ENCODE data around the gene TMEM198. TPM values are rescaled to one million over a fixed set of nuclear protein-coding genes. Genes with fewer than 3 reads are reported as not detected.

The TMEM198 gene
- total and polyA plus RNA-seq, 4 donors = 0.74 to 1.9 (median 1.5) TPM

DNA sequence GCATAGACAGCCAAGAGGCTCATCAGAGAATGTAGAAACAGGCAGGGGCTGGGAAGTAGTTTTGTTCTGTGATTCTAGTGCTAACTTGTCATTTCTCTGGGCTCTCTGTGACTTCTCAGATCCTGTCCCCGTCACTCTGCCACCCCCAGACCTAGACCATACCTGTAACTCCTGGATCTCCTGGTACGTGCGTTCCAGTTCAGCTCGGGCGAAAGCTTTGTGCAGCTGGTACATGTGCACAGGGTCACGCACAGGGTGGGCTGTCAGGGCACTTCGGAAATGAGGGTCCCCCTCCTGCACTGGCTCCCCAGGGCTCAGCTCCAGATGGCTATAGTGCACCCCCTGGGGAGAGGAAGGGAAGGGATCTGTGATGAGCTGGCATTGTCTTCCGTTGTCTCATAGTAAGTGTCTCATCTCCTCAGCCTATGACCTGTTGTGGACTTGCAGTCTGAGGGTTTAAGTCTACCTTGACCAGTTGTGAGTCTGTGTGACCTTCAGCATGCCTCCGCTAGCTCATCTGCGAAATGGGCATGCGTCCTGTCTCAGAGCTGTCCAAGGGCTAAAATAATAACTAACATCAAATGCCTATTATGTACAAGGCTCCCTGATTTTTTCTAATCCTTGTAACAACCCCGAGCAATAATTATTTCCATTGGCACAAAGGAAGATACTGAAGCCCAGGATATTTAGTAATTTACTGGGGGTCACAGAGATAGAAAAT lies 2.9 kb upstream of the TMEM198 start:
- Histone ChIP-seq H3K27me3 (ENCODE audit: control insufficient read depth in 4 of 4, insufficient read depth in 4 of 4, low read length in 3 of 4) (no peaks in the 10 kb centered on the region), H3K4me1 (ENCODE audit: control insufficient read depth in 4 of 4, insufficient read depth in 4 of 4, low read length in 3 of 4) (peaks cover 14 to 25% (median 19%) of the 10 kb centered on the region in 4 donors), H3K4me3 (ENCODE audit: low read depth in 1 of 3, low read length in 3 of 3) (no peak overlapping the region), H3K9me3 (ENCODE audit: control insufficient read depth in 4 of 4, low read length in 3 of 4) (no peaks in the 10 kb centered on the region), H3K27ac (ENCODE audit: low read depth in 1 of 2, low read length in 2 of 2) (no peak overlapping the region), H3K9ac (ENCODE audit: low read depth in 1 of 2, low read length in 2 of 2) (no peak overlapping the region), H3K36me3 (ENCODE audit: control insufficient read depth in 4 of 4, insufficient read depth in 3 of 4, low read depth in 1 of 4, low read length in 3 of 4) (peaks cover 4 to 24% (median 11%) of the 10 kb centered on the region in 4 donors)
- 94% methylated on average over 12 of the region's 12 CpGs for WGBS
- no peak for DNase-seq (ENCODE audit: low spot score)
- TF ChIP-seq FOXA1 (IDR thresholded peaks at IDR 0.05) = no peak
- no peak for TF ChIP-seq FOXA2 (IDR thresholded peaks at IDR 0.05)

DNA sequence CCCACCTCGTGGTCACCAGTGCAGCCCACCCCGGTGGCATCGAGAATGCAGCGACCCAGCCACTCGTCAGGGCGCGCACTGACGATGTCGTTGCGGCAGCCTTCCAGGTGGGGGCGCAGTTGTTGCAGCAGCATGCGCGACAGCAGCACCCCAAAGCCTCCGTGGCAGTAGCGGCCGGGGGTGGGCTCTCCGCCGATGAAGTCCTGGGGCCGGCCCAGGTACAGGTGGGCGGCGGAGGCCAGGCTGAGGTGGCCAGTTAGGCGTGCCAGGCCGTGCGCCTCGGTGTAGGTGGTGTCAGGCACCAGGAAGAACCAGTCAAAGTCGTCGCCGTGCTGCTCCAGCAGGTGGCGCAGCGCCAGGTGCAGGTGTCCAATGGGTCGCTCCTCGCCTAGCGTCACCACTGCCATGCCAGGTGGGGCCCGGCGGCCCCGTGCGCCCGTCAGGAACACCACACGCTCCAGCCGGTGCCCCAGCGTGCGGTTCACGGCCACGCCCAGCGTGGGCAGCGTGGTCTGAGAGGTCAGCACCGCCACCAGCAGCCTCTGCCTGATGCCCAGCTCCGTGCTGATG lies 2.1 kb upstream of the TMEM198 start:
- DNase-seq (ENCODE audit: low spot score) = peak; percentile 88
- Histone ChIP-seq H3K9ac (ENCODE audit: low read depth in 1 of 2, low read length in 2 of 2) (no peak overlapping the region), H3K27me3 (ENCODE audit: control insufficient read depth in 4 of 4, insufficient read depth in 4 of 4, low read length in 3 of 4) (no peaks in the 10 kb centered on the region), H3K36me3 (ENCODE audit: control insufficient read depth in 4 of 4, insufficient read depth in 3 of 4, low read depth in 1 of 4, low read length in 3 of 4) (peaks cover 4 to 24% (median 11%) of the 10 kb centered on the region in 4 donors), H3K4me3 (ENCODE audit: low read depth in 1 of 3, low read length in 3 of 3) (peak overlapping the region in 1 of 3 donors; percentile 87), H3K9me3 (ENCODE audit: control insufficient read depth in 4 of 4, low read length in 3 of 4) (no peaks in the 10 kb centered on the region), H3K27ac (ENCODE audit: low read depth in 1 of 2, low read length in 2 of 2) (no peak overlapping the region), H3K4me1 (ENCODE audit: control insufficient read depth in 4 of 4, insufficient read depth in 4 of 4, low read length in 3 of 4) (peaks cover 14 to 25% (median 19%) of the 10 kb centered on the region in 4 donors)
- no peak for TF ChIP-seq HNF4G (IDR thresholded peaks at IDR 0.05)
- no peak for TF ChIP-seq FOXA1 (IDR thresholded peaks at IDR 0.05)
- TF ChIP-seq, protein P1, sequence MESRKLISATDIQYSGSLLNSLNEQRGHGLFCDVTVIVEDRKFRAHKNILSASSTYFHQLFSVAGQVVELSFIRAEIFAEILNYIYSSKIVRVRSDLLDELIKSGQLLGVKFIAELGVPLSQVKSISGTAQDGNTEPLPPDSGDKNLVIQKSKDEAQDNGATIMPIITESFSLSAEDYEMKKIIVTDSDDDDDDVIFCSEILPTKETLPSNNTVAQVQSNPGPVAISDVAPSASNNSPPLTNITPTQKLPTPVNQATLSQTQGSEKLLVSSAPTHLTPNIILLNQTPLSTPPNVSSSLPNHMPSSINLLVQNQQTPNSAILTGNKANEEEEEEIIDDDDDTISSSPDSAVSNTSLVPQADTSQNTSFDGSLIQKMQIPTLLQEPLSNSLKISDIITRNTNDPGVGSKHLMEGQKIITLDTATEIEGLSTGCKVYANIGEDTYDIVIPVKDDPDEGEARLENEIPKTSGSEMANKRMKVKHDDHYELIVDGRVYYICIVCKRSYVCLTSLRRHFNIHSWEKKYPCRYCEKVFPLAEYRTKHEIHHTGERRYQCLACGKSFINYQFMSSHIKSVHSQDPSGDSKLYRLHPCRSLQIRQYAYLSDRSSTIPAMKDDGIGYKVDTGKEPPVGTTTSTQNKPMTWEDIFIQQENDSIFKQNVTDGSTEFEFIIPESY (IDR thresholded peaks at IDR 0.05) = no peak
- no peak for TF ChIP-seq JUND (IDR thresholded peaks at IDR 0.05)
- TF ChIP-seq, protein P2, sequence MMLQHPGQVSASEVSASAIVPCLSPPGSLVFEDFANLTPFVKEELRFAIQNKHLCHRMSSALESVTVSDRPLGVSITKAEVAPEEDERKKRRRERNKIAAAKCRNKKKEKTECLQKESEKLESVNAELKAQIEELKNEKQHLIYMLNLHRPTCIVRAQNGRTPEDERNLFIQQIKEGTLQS (IDR thresholded peaks at IDR 0.05) = no peak
- no peak for TF ChIP-seq SP1 (IDR thresholded peaks at IDR 0.05)
- TF ChIP-seq, protein P3, sequence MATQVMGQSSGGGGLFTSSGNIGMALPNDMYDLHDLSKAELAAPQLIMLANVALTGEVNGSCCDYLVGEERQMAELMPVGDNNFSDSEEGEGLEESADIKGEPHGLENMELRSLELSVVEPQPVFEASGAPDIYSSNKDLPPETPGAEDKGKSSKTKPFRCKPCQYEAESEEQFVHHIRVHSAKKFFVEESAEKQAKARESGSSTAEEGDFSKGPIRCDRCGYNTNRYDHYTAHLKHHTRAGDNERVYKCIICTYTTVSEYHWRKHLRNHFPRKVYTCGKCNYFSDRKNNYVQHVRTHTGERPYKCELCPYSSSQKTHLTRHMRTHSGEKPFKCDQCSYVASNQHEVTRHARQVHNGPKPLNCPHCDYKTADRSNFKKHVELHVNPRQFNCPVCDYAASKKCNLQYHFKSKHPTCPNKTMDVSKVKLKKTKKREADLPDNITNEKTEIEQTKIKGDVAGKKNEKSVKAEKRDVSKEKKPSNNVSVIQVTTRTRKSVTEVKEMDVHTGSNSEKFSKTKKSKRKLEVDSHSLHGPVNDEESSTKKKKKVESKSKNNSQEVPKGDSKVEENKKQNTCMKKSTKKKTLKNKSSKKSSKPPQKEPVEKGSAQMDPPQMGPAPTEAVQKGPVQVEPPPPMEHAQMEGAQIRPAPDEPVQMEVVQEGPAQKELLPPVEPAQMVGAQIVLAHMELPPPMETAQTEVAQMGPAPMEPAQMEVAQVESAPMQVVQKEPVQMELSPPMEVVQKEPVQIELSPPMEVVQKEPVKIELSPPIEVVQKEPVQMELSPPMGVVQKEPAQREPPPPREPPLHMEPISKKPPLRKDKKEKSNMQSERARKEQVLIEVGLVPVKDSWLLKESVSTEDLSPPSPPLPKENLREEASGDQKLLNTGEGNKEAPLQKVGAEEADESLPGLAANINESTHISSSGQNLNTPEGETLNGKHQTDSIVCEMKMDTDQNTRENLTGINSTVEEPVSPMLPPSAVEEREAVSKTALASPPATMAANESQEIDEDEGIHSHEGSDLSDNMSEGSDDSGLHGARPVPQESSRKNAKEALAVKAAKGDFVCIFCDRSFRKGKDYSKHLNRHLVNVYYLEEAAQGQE (IDR thresholded peaks at IDR 0.05) = no peak
- TF ChIP-seq RXRA (IDR thresholded peaks at IDR 0.05) = no peak
- TF ChIP-seq NR2F2 (IDR thresholded peaks at IDR 0.05) = no peak
- TF ChIP-seq HNF4A (conservative IDR thresholded peaks at IDR 0.05) = no peak
- TF ChIP-seq RAD21 (IDR thresholded peaks at IDR 0.05) = peak; percentile 60 to 75
- TF ChIP-seq, protein P4, sequence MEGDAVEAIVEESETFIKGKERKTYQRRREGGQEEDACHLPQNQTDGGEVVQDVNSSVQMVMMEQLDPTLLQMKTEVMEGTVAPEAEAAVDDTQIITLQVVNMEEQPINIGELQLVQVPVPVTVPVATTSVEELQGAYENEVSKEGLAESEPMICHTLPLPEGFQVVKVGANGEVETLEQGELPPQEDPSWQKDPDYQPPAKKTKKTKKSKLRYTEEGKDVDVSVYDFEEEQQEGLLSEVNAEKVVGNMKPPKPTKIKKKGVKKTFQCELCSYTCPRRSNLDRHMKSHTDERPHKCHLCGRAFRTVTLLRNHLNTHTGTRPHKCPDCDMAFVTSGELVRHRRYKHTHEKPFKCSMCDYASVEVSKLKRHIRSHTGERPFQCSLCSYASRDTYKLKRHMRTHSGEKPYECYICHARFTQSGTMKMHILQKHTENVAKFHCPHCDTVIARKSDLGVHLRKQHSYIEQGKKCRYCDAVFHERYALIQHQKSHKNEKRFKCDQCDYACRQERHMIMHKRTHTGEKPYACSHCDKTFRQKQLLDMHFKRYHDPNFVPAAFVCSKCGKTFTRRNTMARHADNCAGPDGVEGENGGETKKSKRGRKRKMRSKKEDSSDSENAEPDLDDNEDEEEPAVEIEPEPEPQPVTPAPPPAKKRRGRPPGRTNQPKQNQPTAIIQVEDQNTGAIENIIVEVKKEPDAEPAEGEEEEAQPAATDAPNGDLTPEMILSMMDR (IDR thresholded peaks at IDR 0.05; ENCODE audit: low read depth, low read length, missing input control) = peak; percentile 53
- no peak for TF ChIP-seq FOXA2 (IDR thresholded peaks at IDR 0.05)
- no peak for TF ChIP-seq GABPA (IDR thresholded peaks at IDR 0.05 in 1 of 2, conservative IDR thresholded peaks at IDR 0.05 in 1 of 2)
- TF ChIP-seq TAF1 (conservative IDR thresholded peaks at IDR 0.05) = no peak
- TF ChIP-seq, protein P5, sequence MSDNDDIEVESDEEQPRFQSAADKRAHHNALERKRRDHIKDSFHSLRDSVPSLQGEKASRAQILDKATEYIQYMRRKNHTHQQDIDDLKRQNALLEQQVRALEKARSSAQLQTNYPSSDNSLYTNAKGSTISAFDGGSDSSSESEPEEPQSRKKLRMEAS (IDR thresholded peaks at IDR 0.05) = no peak
- WGBS = 19% methylated on average over 48 of the region's 48 CpGs
